ENCODE measurements around the gene WDR12.

DNA sequence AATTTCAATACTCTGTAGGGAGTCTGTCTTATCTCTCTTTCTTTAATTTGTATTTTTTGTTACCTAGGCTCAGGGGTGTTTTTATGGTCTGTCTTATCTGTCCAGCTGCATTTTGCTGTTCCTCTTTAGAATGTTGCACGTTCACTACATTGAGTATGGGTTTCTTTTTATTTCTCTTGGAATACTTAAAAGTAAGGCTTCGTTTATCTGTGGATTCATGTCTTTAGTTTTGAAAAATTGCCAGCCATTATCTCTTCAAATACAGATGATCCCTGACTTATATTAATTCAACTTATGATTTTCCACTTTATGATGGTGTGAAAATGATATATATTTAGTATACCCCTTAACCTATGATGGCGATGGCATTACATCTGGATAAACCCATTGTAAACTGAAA, 27.5 kb upstream of the WDR12 start:
- TF ChIP-seq, protein P1, sequence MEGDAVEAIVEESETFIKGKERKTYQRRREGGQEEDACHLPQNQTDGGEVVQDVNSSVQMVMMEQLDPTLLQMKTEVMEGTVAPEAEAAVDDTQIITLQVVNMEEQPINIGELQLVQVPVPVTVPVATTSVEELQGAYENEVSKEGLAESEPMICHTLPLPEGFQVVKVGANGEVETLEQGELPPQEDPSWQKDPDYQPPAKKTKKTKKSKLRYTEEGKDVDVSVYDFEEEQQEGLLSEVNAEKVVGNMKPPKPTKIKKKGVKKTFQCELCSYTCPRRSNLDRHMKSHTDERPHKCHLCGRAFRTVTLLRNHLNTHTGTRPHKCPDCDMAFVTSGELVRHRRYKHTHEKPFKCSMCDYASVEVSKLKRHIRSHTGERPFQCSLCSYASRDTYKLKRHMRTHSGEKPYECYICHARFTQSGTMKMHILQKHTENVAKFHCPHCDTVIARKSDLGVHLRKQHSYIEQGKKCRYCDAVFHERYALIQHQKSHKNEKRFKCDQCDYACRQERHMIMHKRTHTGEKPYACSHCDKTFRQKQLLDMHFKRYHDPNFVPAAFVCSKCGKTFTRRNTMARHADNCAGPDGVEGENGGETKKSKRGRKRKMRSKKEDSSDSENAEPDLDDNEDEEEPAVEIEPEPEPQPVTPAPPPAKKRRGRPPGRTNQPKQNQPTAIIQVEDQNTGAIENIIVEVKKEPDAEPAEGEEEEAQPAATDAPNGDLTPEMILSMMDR (IDR thresholded peaks at IDR 0.05): no peak
- no peak for TF ChIP-seq POLR2A (IDR thresholded peaks at IDR 0.05)

Data from lower leg skin (tissue), 3 donors.